RWPE1 (cell line): ENCODE measurements around the gene SMIM35.

Experiments used
- CTCF ChIA-PET: fragments of 350-600 bp; sonication (Branson Sonifier 250); formaldehyde crosslinking; extraction: SDS; loops from one replicate; lab custom pipeline; 2021; lab: Yijun Ruan, JAX
- POLR2A ChIA-PET: fragments of 400-600 bp; formaldehyde crosslinking; extraction: SDS; loops from one replicate; lab custom pipeline; 2020; ENCODE audit warnings: antibody characterized with exemption; ENCODE audit not compliant: low non-redundant PET; lab: Yijun Ruan, JAX
- DNase-seq: peaks from one replicate; pipeline ENCODE4 v3.0.0; 2012; ENCODE audit warnings: low spot score
- H3K27ac ChIP-seq: fragments of 450-650 bp; 2 replicates; pipeline ENCODE4 v1.5.1; 2017
- CTCF ChIP-seq: fragments of 450-650 bp; conservative IDR thresholded peaks from 2 replicates; pipeline ENCODE4 v1.5.1; 2017; ENCODE audit warnings: low read depth, mild to moderate bottlenecking

The SMIM35 gene

GRCh38 chr11:118046051-118046963 is 40.5 kb downstream of the SMIM35 start:
- TF ChIP-seq CTCF: no peak
- POLR2A ChIA-PET: no interaction called here
- H3K27ac ChIP-seq: no peak overlapping the region
- no peak for DNase-seq
- CTCF ChIA-PET: interaction anchor here (0.6 kb wide), 1 partner anchor 229 kb away, joined by 3 read pairs; no protein-coding TSS in a partner anchor

- CTCF ChIA-PET: interaction anchor here (0.6 to 1.1 kb wide), 4 partner anchors 8 to 388 kb away, joined by 3 read pairs; partner anchors contain the start of gene FXYD6
Observed at GRCh38 chr11:118045191-118045590, 41.6 kb downstream of the SMIM35 start.

GRCh38 chr11:118042796-118043195 is 44.0 kb downstream of the SMIM35 start:
- TF ChIP-seq CTCF: no peak
- DNase-seq: no peak
- H3K27ac ChIP-seq: no peak overlapping the region
- ChIA-PET POLR2A (no interaction called here), CTCF (no interaction called here)

More at GRCh38 chr11:118045191-118045590, 41.6 kb downstream of the SMIM35 start:
- no peak overlapping the region for H3K27ac ChIP-seq
- DNase-seq: no peak
- no peak for TF ChIP-seq CTCF
- POLR2A ChIA-PET: no interaction called here

GRCh38 chr11:118042141-118042540 is 44.6 kb downstream of the SMIM35 start:
- ChIA-PET CTCF (interaction anchor here (0.6 kb wide), 1 partner anchor 1576 kb away, joined by 3 read pairs; no protein-coding TSS in a partner anchor), POLR2A (no interaction called here)
- no peak for DNase-seq
- no peak overlapping the region for H3K27ac ChIP-seq
- TF ChIP-seq CTCF: no peak

GRCh38 chr11:118033443-118033842 is 53.3 kb downstream of the SMIM35 start:
- no peak overlapping the region for H3K27ac ChIP-seq
- CTCF ChIA-PET: interaction anchor here (0.7 kb wide), 1 partner anchor 145 kb away, joined by 4 read pairs; no protein-coding TSS in a partner anchor
- TF ChIP-seq CTCF: no peak
- POLR2A ChIA-PET: no interaction called here
- no peak for DNase-seq

- POLR2A ChIA-PET: no interaction called here
- DNase-seq: no peak
- CTCF ChIA-PET: no interaction called here
- no peak overlapping the region for H3K27ac ChIP-seq
- TF ChIP-seq CTCF: no peak
Observed at GRCh38 chr11:118028626-118029025, 58.1 kb downstream of the SMIM35 start.
